ENCODE data around the gene TPM4. TPM values are rescaled to one million over a fixed set of nuclear protein-coding genes. Genes with fewer than 3 reads are reported as not detected.

Gene TPM4
- total RNA-seq, 2 donors from 2014 or later = 261 to 279 TPM

DNA sequence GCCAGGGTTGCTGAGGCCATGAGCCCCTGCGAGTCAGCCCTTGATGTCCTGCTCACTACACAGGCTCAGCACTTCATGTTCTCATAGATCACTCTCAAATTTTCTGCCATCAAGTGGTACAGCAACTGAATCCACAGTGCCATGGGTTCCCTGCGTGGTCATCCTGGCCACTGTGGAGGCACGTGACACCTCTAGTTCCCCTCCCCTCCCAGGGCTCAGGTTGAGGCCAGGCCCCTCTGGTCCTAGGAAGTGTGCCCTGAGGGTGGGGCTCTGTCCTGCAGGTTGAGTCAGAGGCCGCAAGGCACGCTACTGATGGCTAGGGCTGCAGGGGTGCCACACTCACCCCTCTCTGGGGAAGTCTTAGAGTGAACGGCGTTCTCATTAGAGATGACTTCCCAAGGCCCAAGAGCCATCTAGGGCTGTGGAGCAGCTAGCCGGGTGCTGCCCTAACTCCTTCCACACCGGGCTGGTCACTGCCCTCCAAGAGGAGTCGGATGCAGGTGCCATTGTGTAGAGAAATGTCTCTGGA is 39.8 kb upstream of the TPM4 start:
- Mint-ChIP-seq H3K4me1 (peaks cover 8% of the 10 kb centered on the region), H3K36me3 (ENCODE audit: low read depth) (no peaks in the 10 kb centered on the region), H3K27me3 (no peaks in the 10 kb centered on the region), H3K4me3 (no peak overlapping the region), H3K27ac (no peak overlapping the region)
- DNase-seq = no peak
- no peak for ATAC-seq
- no peaks in the 10 kb centered on the region for H3K9me3 ChIP-seq (ENCODE audit: control insufficient read depth, low read length, poor library complexity, severe bottlenecking)

DNA sequence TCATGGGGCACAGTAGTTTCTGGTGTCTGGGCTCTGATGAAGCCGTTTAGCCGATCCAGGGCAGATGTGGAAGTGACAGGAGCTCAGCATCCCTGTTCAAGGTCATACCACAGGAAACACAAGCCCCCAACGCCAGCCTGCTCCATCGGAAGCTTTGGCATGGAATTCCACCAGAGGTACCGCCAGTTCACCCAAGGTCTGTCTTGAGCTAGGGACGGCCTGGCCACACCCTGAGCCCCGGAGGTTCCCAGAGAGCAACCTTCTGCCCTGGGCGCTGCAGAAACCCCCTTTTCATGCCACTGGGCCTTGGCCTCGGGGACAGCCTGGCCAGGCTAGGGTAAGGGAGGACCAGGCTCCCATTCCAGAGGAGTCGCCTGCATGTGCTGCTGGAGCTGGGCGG is 39.4 kb upstream of the TPM4 start:
- no peak for DNase-seq

DNA sequence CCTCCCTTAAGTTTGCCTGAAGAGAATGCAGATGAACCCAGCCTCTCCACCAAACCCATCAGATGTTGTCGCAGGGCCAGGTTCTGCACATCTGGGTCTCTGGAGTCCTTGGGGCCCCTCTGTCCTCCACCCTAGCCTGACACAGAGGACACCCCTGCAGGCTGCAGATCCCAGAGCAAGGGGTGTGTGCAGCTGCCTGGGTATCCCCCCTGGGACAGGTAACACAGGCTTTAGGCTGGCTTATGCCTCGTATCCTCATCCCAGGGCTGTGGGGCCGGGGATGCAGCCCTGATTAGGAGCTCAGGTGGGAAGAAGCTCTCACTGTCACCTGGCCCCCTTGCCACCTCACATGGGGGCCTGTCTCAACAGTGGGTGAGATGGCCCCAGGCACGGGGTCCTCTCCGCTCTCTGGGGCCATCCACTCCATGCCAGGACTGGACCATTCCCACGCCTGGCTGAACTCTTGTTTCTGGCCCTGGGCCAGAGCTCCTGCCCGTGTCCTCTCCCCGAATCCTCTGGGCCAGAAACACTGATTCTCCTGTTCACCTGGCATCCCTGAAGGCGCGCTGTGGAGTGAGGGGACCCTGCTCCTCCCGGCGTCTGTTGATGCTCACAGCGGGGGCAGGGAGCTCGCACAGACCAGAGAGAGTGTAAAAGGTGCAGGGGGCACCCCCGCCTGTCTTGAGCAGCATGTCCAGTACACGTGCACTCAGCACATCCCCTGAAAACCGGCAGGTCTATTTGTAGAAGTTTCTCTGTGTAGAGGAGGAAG is 38.7 kb upstream of the TPM4 start:
- Mint-ChIP-seq H3K4me3 (no peak overlapping the region), H3K27me3 (no peaks in the 10 kb centered on the region), H3K36me3 (ENCODE audit: low read depth) (no peaks in the 10 kb centered on the region), H3K27ac (no peak overlapping the region), H3K4me1 (peaks cover 15% of the 10 kb centered on the region)
- ATAC-seq (no peak), DNase-seq (no peak)
- H3K9me3 ChIP-seq (ENCODE audit: control insufficient read depth, low read length, poor library complexity, severe bottlenecking) = no peaks in the 10 kb centered on the region

More for the DNA sequence above, 39.4 kb upstream of the TPM4 start:
- no peaks in the 10 kb centered on the region for H3K9me3 ChIP-seq (ENCODE audit: control insufficient read depth, low read length, poor library complexity, severe bottlenecking)
- H3K27ac Mint-ChIP-seq = no peak overlapping the region
- no peak for ATAC-seq
- H3K36me3 Mint-ChIP-seq (ENCODE audit: low read depth) = no peaks in the 10 kb centered on the region
- no peak overlapping the region for H3K4me3 Mint-ChIP-seq
- no peaks in the 10 kb centered on the region for H3K27me3 Mint-ChIP-seq
- H3K4me1 Mint-ChIP-seq = peaks cover 12% of the 10 kb centered on the region

DNA sequence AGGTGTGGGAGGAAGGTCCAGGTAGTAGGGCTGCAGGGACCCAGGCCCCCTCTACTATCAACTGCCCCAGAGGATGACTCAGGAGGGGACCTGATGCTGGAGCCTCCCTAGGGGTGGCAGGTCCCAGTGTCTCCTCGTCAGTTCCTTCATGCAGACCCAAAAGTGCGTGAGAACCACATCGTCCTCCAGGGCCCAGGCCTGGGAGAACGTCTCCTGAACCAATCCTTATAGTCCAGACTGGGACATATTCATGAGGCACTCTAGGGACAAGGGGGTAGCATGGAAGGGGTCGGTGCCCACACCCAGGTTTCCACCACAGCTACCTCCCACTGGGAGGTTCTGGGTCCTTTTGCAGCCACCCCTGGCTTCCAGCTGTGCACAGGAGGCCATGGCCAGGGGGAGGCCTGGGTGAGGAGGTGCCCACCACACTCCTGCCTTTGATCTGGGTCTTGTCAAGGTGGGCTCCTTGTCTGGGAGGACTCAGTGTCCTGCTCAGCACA is 38.0 kb upstream of the TPM4 start:
- DNase-seq = no peak
- H3K4me1 Mint-ChIP-seq = peaks cover 17% of the 10 kb centered on the region
- H3K36me3 Mint-ChIP-seq (ENCODE audit: low read depth) = no peaks in the 10 kb centered on the region
- no peaks in the 10 kb centered on the region for H3K27me3 Mint-ChIP-seq
- ATAC-seq = no peak
- H3K4me3 Mint-ChIP-seq = no peak overlapping the region
- H3K9me3 ChIP-seq (ENCODE audit: control insufficient read depth, low read length, poor library complexity, severe bottlenecking) = no peaks in the 10 kb centered on the region
- H3K27ac Mint-ChIP-seq = no peak overlapping the region

DNA sequence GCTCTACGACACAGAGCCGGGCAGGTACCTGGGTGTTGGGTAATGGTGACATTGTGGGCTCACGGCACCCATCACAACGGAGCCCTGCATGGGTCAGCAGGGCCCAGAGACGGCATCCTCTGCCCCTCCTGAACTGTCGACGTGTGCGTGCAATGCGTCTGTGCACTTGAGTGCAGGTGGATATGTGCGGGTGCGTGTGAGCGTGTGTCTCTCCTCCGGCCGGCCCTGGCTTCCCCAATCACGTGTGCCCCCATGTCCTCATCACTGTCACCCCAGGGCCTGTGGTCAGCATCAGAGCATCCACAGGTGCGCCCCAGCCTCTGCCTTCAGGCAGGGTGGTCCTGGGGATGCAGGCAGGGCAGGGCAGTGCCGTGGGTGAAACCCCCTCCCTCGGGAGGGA is 37.2 kb upstream of the TPM4 start:
- H3K36me3 Mint-ChIP-seq (ENCODE audit: low read depth) = no peaks in the 10 kb centered on the region
- peaks cover 17% of the 10 kb centered on the region for H3K4me1 Mint-ChIP-seq
- no peaks in the 10 kb centered on the region for H3K9me3 ChIP-seq (ENCODE audit: control insufficient read depth, low read length, poor library complexity, severe bottlenecking)
- DNase-seq (no peak), ATAC-seq (no peak)
- no peak overlapping the region for H3K27ac Mint-ChIP-seq
- H3K4me3 Mint-ChIP-seq = no peak overlapping the region
- H3K27me3 Mint-ChIP-seq = no peaks in the 10 kb centered on the region

DNA sequence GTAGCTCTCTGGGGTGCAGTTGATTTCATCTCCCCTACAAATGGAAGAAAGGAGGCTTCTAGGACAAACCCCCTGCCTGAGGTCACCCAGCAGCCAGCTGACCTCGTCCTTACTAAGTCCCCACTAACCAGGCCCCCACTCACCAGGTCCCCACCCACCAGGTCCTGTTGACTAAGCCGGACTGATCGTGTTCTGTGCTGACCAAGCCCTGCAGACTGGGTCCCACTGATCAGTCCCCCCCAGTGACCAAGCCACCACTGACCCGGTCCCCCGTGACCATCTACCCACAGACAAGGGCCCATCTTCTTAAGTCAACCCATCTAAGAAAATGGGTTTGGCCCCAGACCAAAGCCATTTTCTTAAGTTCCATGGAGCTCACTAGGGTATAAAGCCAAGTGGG is 36.8 kb upstream of the TPM4 start:
- no peaks in the 10 kb centered on the region for H3K9me3 ChIP-seq (ENCODE audit: control insufficient read depth, low read length, poor library complexity, severe bottlenecking)
- no peak for DNase-seq
- Mint-ChIP-seq H3K36me3 (ENCODE audit: low read depth) (no peaks in the 10 kb centered on the region), H3K27ac (no peak overlapping the region), H3K4me3 (no peak overlapping the region), H3K4me1 (peaks cover 17% of the 10 kb centered on the region), H3K27me3 (no peaks in the 10 kb centered on the region)
- ATAC-seq = no peak

DNA sequence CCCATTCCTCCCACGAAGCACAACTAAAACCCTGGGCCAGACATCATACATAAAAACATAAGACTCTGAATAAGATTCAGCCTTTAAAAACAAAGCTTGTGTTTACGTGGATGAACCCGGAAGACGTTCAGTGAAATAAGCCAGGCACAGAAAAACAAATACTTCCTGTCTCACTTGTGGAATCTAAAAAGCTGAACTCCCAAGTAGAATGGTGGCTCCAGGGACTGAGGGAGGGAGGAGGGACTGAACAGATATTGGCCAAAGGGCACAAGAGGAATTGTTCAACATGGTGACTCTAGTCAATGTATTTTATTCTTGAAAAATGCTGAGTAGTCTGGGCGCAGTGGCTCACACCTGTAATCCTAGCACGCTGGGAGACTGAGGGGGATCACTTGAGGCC is 35.7 kb upstream of the TPM4 start:
- Mint-ChIP-seq H3K36me3 (ENCODE audit: low read depth) (no peaks in the 10 kb centered on the region), H3K4me1 (peaks cover 17% of the 10 kb centered on the region), H3K4me3 (no peak overlapping the region), H3K27ac (no peak overlapping the region), H3K27me3 (no peaks in the 10 kb centered on the region)
- DNase-seq (no peak), ATAC-seq (no peak)
- no peaks in the 10 kb centered on the region for H3K9me3 ChIP-seq (ENCODE audit: control insufficient read depth, low read length, poor library complexity, severe bottlenecking)

DNA sequence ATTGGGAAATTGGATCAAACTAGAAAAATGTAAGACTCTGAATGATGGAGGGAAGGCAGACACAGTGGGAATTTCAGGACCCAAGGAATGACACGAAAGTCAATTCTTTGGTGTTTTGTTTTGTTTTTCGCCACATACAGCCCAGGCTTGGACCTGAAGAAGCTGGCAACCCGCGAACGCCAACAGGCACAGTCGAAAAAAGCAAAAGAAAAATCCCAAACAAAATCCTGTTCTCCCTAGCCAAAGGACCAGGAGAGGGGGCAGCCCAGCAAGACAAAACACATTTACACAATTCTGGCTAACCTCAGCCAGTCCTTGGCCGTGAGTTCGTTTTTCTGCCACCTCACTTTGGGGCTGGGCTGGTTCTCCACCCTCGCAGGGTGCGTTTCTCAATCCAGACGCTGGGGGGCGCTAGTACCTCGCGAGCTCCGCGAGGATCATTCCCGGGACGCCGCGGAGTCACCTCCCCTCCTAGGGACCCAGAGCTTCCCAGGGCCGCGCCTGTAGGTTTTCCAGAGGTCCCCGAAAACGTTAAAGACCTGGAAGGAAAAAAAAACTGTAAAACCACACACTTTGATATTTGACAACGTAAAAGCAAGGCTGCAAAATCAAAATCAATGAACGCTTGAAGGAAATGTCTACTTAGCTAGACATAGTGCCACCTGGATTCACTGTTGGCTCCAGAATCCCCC is 34.9 kb upstream of the TPM4 start:
- peak; percentile 84 for ATAC-seq
- Mint-ChIP-seq H3K27me3 (no peaks in the 10 kb centered on the region), H3K36me3 (ENCODE audit: low read depth) (no peaks in the 10 kb centered on the region), H3K27ac (no peak overlapping the region), H3K4me3 (peak overlapping the region; percentile 33), H3K4me1 (peaks cover 17% of the 10 kb centered on the region)
- no peaks in the 10 kb centered on the region for H3K9me3 ChIP-seq (ENCODE audit: control insufficient read depth, low read length, poor library complexity, severe bottlenecking)
- DNase-seq = peak; percentile 59 to 74 (median 65)

DNA sequence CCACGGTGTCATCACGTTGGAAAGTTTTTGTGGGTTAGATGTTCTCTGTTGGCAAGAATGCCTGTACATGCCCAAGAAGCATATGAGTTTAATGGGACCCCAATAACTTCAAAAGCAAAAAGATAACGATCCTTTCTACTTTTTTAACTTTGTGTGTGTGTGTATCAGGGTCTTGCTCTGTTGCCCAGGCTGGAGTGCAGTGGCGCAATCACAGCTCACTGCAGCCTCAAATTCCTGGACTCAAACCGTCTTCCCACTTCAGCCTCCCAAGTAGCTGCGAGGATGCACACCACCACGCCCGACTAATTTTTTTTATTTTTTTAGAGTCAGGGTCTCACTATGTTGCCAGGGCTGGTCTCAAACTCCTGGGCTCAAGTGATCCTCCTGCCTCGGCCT is 34.3 kb upstream of the TPM4 start:
- Mint-ChIP-seq H3K4me1 (peaks cover 17% of the 10 kb centered on the region), H3K36me3 (ENCODE audit: low read depth) (no peaks in the 10 kb centered on the region), H3K4me3 (no peak overlapping the region), H3K27ac (no peak overlapping the region), H3K27me3 (no peaks in the 10 kb centered on the region)
- H3K9me3 ChIP-seq (ENCODE audit: control insufficient read depth, low read length, poor library complexity, severe bottlenecking) = no peaks in the 10 kb centered on the region
- ATAC-seq = no peak
- DNase-seq = no peak

DNA sequence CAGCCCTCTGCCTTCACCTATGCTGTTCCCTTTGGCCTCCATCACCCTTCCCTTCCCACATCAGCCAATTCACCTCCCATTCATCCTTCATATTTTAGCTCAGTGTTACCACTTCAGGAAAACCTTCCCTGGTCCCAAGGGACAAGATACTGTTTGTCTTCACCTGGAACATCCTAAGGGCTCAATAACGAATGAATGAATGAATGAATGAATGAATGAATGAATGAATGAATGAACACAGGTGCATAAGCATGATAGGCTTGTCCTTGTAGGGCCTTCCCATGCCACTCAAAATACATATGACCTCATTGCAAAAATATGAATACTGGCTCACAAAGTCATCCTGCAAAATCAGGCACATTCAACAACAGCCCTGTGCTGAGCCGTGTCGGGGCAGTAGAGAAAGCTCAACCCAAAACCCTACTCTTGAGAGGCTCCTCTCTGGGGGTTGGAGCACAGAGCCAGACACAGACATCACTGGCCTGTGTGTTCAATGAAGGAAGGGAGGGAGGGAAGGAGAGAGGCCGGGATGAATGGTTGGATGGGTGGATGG is 33.7 kb upstream of the TPM4 start:
- no peaks in the 10 kb centered on the region for H3K27me3 Mint-ChIP-seq
- DNase-seq = no peak
- peaks cover 19% of the 10 kb centered on the region for H3K4me1 Mint-ChIP-seq
- no peak overlapping the region for H3K4me3 Mint-ChIP-seq
- no peaks in the 10 kb centered on the region for H3K9me3 ChIP-seq (ENCODE audit: control insufficient read depth, low read length, poor library complexity, severe bottlenecking)
- no peak overlapping the region for H3K27ac Mint-ChIP-seq
- no peaks in the 10 kb centered on the region for H3K36me3 Mint-ChIP-seq (ENCODE audit: low read depth)
- ATAC-seq = no peak

DNA sequence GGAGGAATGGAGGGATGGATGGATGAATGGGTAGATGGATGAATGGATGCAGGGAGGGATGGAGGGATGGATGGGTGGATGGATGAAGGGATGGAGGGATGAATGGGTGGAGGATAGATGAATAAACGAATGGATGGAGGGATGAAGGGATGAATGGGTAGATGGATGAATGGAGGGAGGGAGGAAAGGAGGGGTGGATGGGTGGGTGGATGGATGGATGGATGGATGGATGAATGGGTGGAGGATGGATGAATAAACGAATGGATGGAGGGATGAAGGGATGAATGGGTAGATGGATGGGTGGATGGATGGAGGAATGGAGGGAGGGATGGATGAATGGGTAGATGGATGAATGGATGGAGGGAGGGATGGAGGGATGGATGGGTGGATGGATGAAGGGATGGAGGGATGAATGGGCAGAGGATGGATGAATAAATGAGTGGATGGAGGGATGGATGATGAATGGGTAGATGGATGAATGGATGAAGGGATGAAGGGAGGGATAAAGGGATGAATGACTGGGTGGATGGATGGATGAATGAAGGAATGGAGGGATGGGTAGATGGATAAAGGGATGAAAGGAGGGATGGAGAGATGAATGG is 33.0 kb upstream of the TPM4 start:
- DNase-seq = no peak
- Mint-ChIP-seq H3K27ac (peak overlapping the region; percentile 84), H3K27me3 (no peaks in the 10 kb centered on the region), H3K4me1 (peaks cover 19% of the 10 kb centered on the region), H3K4me3 (no peak overlapping the region), H3K36me3 (ENCODE audit: low read depth) (no peaks in the 10 kb centered on the region)
- ATAC-seq = no peak
- no peaks in the 10 kb centered on the region for H3K9me3 ChIP-seq (ENCODE audit: control insufficient read depth, low read length, poor library complexity, severe bottlenecking)

DNA sequence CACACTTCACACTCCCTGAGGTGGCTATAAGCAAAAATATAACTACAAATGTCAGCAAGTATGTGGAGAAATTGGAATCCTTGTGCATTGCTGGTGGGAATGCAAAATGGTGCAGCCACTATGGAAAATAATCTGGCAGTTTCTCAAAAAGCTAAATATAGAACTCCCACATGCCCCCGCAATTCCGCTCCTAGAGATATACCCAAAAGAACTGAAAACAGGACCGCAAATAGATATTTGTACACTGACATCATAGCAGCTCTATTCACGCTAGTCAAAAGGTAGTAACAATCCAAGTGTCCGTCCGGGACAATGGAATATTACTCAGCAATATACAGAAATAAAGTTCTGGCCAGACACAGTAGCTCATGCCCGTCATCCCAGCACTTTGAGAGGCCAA is 31.5 kb upstream of the TPM4 start:
- H3K27me3 Mint-ChIP-seq = no peaks in the 10 kb centered on the region
- ATAC-seq = no peak
- DNase-seq = no peak
- no peaks in the 10 kb centered on the region for H3K9me3 ChIP-seq (ENCODE audit: control insufficient read depth, low read length, poor library complexity, severe bottlenecking)
- peaks cover 19% of the 10 kb centered on the region for H3K4me1 Mint-ChIP-seq
- H3K4me3 Mint-ChIP-seq = no peak overlapping the region
- no peaks in the 10 kb centered on the region for H3K36me3 Mint-ChIP-seq (ENCODE audit: low read depth)
- H3K27ac Mint-ChIP-seq = no peak overlapping the region

DNA sequence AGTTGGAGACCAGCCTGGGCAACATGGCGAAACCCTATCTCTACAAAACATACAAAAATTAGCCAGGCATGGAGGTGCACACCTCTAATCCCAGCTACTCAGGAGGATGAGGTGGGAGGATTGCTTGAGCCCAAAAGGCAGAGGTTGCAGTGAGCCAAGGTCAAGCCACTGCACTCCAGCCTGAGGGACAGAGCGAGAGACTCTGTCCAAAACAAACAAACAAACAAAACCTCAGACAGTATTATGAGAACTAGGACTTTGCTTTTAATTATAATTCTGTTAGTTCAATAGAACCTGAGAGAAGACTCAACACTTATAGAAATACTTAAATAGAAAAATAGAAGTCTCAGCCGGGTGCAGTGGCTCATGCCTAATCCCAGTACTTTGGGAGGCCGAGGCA is 31.1 kb upstream of the TPM4 start:
- H3K27me3 Mint-ChIP-seq = no peaks in the 10 kb centered on the region
- H3K27ac Mint-ChIP-seq = no peak overlapping the region
- DNase-seq (no peak), ATAC-seq (no peak)
- H3K9me3 ChIP-seq (ENCODE audit: control insufficient read depth, low read length, poor library complexity, severe bottlenecking) = no peaks in the 10 kb centered on the region
- H3K4me1 Mint-ChIP-seq = peaks cover 20% of the 10 kb centered on the region
- no peaks in the 10 kb centered on the region for H3K36me3 Mint-ChIP-seq (ENCODE audit: low read depth)
- no peak overlapping the region for H3K4me3 Mint-ChIP-seq
